ENCODE results near the gene IL22RA2.

DNA sequence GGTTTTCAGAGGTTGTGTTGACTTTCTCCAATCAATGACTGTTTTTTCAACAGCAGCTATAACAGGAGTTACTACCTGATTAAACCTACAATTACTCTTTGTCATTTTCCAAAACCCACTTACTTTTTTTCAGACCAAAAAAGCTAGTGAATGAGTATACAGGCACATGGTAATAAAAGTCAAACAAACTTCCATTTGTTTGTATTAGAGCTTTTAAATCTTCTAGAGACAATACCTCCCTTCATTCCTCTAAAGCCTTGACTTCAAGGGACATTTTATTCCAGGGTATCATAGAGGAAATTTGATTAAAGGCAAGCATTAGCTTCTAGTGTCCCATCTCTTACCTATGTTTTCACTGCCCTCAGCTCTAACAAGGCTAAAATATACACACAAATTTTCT lies 52.7 kb downstream of the IL22RA2 start:
- TF ChIP-seq, protein P1, sequence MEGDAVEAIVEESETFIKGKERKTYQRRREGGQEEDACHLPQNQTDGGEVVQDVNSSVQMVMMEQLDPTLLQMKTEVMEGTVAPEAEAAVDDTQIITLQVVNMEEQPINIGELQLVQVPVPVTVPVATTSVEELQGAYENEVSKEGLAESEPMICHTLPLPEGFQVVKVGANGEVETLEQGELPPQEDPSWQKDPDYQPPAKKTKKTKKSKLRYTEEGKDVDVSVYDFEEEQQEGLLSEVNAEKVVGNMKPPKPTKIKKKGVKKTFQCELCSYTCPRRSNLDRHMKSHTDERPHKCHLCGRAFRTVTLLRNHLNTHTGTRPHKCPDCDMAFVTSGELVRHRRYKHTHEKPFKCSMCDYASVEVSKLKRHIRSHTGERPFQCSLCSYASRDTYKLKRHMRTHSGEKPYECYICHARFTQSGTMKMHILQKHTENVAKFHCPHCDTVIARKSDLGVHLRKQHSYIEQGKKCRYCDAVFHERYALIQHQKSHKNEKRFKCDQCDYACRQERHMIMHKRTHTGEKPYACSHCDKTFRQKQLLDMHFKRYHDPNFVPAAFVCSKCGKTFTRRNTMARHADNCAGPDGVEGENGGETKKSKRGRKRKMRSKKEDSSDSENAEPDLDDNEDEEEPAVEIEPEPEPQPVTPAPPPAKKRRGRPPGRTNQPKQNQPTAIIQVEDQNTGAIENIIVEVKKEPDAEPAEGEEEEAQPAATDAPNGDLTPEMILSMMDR (IDR thresholded peaks at IDR 0.05) = no peak
- no peak for TF ChIP-seq POLR2A (IDR thresholded peaks at IDR 0.05)
